ENCODE measurements around the gene ERO1B.

Gene ERO1B

GRCh38 chr1:236297161-236297560 lies 15.4 kb upstream of the ERO1B start:
- no peak for DNase-seq

- no peak for DNase-seq
These were observed 10.7 kb upstream of the ERO1B start for GRCh38 chr1:236292425-236292824.

DNA sequence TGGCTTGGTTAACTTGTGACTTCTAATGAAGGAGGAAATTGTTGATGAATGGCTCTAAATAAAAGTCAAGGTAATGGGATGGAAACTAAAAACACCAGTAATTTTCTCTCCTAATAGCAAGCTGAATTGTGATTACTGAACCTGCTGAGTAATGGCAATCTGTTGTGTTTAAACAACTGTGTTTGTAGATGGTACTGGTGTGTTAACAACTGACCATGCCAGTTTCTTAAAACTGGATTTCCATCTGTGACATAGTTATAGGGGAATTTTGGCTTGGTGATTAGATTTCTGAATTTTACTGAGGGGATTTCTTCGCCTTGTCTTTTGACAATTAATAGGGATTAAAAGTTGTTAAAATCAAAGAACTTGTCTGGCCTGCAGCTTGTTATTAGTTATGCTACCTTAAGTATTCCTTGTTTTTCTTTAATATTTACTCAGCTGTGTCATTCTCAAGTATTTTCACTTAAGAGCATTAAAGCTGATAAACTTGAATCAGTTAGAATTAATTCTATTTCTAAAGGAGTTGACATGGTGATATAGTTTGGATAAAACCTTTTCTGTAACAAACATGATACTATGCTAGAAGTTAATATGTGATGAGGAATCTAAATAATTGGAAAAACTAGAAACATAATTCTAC lies 7.9 kb upstream of the ERO1B start:
- no peak for DNase-seq

DNA sequence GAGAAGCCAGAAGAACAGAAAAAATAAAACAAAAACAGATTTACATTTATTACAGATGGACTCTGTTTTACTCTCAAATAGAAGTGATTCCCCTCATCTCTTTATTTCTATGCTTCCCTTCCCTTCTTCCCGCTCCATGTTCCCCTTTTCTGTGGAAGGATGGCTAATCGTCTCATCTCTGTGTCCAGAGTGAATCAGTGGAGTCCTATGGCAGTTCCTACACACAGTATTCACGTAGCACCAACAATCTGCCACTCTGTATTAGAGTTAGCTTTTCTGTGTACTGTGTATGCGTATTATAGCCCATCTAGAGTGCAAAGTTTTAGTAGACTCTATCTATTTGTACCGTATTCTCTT lies 6.8 kb upstream of the ERO1B start:
- DNase-seq, result no peak

- DNase-seq, result no peak
These were observed 6.2 kb upstream of the ERO1B start for GRCh38 chr1:236287757-236288619.

DNA sequence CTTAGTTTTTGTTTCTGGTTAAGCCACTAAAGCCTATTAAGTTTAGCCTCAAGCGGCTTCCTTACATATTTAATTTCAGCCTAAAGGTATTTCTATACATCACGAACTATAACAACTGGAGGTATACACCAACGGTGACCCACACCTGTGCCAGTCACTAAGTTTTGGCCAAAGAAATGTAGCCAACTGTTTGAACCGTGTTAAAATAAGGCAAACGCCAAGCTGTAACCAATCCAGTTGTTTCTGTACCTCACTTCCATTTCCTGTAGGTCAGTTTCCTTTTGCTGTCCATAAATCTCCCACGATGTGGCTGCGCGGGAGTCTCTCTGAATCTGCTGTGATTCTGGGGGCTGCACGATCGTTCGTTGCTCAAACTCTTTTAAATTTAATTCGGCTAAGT lies 5.6 kb upstream of the ERO1B start:
- DNase-seq, result no peak

DNA sequence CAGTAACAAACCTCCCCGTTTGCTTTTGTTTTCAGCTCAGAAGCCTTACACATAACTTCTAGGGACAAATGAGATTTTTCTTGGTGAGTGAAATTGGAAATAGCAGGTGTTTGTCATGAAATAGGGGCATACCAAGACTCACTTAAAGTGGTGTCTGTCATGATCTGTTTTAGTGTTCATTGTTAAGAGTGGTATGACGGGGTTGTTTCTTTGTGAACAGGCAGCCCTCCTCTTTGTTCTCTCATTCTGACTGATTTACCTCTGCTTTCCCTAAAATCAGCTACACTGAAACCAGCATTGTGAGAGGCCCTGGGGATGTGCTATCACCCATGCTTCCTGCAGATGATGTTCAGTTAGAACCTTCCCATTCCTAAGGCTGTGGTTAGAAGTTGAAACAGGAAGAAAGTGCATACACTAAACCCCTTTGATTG lies 2.5 kb upstream of the ERO1B start:
- no peak for DNase-seq

DNA sequence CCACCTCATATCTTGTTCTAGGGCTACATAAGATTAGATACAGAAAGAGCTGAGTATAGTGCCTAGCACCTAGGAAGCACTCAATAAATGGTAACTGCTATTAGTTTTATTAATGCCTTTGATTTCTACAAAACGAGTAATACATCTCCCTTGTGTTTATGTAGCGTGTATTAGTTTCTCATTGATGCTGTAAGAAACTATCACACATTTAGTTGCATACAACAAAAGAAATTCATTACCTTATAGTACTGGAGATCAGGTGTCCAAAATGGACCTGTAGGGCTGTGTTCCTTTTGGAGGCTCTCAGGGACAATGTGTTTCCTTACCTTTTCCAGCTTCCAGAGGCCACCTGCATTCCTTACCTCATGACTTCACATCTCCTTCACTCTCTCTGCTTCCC lies 961 bp upstream of the ERO1B start:
- DNase-seq, result no peak

- DNase-seq, result no peak
These were observed 613 bp upstream of the ERO1B start for GRCh38 chr1:236282425-236282716.

- peak; percentile 73 for DNase-seq
These were observed 532 bp downstream of the ERO1B start for GRCh38 chr1:236281198-236281653.

GRCh38 chr1:236280438-236281197 lies 1.1 kb downstream of the ERO1B start:
- peak; percentile 74 for DNase-seq

DNA sequence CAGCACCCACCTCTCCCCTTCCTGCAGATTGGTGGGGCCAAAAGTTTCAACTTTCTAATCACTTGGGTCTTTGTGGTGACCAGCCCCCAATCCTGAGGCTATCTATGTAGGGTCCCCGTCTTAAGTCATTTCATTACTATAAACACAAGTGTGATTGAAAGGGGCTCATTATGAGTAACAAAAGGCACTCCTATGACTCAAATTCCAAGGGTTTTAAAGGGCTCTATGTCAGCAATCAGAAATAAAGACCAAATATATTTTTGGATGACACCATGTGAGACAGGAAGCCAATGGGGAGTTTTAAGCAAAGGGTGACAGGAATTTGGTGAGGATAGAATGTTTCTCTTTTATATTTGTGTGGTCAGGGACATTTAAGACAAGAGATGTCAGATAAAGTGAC lies 6.2 kb downstream of the ERO1B start:
- no peak for DNase-seq

GRCh38 chr1:236275061-236275460 lies 6.7 kb downstream of the ERO1B start:
- DNase-seq, result no peak

GRCh38 chr1:236273358-236273757 lies 8.4 kb downstream of the ERO1B start:
- no peak for DNase-seq

- DNase-seq, result no peak
These were observed 12.3 kb downstream of the ERO1B start for GRCh38 chr1:236269439-236269838.

- DNase-seq, result no peak
These were observed 19.9 kb downstream of the ERO1B start for GRCh38 chr1:236261898-236262297.

DNA sequence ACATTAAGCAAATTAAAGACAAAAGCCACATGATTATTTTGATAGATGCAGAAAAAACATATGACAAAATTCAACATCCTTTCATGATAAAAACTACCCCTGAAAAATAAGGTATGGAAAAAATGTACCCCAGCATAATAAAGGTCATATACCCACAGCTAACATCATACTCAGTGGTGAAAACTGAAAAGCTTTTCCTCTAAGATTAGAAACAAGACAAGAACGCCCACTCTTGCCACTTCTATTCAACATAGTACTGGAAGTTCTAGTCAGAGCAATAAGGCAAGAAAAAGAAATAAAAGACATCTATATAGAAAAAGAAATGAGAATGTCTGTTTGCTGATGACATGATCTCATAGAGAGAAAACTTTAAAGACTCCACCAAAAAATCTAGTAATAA lies 20.7 kb downstream of the ERO1B start:
- DNase-seq, result no peak

DNA sequence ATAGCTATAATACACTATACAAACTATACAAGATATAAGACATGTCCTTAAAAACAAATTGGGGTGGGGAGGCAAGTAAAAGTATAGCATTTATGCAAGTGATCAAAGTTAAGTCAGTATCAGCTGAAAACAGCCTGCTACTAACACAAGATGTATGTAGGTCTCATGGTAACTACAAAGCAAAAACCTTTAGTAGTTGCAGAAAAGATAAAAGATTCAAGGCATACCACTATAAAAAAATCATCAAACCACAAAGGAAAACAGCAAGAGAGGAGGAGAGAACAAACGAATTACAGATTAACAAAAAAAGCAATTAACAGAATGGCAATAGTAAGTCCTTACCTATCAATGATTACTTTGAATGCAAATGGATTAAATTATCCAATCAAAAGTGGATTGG lies 22.7 kb downstream of the ERO1B start:
- no peak for DNase-seq

DNA sequence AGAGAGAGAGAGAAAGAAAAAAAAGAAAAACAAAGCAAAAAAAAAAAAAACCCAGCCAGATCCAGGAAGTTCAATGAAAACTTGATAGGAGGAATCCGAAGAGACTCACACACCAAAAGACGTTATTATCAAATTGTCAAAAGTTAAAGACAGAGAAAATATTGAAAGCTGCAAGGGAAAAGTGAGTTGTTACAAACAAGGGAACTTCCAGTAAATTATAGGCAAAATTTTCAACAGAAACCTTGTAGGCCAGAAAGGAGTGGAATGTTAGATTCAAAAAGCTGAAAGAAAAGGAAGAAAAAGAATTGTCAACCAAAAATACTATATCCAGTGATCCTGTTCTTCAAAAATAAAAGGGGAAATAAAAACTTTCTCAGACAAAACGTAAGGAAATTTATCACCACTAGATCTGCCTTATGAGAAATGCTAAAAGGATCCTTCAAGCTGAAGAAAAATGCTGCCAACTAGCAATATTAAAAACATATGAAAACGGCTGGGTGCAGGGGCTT lies 23.6 kb downstream of the ERO1B start:
- DNase-seq, result no peak

DNA sequence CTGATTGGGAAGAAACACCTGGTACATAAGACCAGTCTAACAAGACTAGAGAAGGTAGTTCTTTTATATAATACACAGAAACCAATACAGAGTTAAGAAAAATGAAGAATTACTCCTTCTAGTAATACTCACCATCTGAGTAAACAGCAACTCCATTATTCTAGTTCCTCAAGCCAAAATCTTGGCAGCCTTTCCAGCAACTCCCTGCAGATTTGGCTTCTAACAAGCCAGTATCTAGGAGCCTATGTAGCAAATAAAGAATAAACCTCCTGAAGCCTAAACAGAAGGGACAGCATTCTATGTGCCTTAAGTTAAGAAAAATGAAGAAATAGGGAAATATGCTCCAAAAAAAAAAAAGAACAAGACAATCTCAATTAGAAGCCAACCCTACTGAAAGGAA lies 24.5 kb downstream of the ERO1B start:
- no peak for DNase-seq

DNA sequence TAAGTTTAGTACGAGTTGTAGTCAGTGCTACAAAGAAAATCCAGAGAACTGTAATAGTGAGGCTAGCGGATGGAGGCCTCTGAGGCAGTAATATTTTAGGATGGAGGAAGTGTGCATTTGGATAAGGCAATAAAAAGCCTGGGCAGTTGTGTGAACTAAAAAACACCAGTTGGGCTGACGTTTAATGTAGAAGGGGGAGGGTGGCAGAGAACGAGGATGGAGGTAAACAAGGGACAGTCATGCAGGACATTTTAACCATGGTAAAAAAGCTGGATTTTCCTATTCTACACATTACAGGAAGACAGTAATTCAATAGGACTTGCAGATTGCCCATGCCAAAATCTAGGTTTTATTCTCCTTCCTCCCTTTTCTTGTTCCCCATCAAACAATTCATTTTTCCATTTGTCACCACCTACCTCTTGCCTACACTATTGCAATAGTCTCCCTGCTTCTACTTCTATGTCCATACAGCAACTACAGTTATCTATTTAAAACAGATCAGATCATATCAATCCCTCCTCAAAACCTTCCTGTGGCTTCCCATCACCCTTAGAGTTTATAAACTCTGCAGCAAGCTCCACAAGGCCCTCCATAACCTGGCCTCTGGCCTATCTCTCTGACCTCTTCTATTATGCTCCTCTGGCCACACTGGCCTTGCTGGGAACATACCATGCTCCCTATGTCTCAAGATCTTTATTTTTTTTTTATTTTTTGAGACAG lies 27.7 kb downstream of the ERO1B start:
- DNase-seq, result no peak

DNA sequence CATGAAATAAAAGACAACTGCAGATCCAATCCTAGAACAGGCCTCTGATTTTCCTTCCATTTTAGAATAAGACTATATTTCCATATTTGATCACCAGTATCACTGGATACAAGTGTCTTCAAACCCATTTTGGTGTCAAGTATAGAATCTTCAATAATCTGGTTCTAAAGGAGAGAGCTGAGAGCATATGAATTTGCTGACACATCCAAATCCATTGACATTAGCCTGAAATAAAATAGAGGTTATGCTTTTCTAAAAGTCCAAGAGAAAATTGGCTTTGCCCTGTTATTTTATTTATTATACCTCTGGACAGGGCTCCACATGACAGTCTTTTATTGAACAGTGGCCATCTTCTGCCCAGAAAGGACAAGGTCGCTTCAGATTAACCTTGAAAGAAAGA lies 28.6 kb downstream of the ERO1B start:
- no peak for DNase-seq

- DNase-seq, result no peak
These were observed 30.2 kb downstream of the ERO1B start for GRCh38 chr1:236251587-236251986.

All from activated effector memory CD4-positive, alpha-beta T cell treated with anti-CD3 and anti-CD28 coated beads, Interleukin-2, amount 50 U/mL, for 16 hours (primary cell).